ENCODE data around the gene GAS6.
"Not testable (repeated sequence)": the region's sequence is repeated elsewhere in the genome, so short reads cannot be mapped to it uniquely, and the experiment has no call there.

Gene GAS6

GRCh38 chr13:113863524-113864272 is at the start of gene GAS6:
Gene GAS6 (minus strand): TSS chr13:113864076. CDS start chr13:113863920, 156 bp downstream.
- Mint-ChIP-seq H3K9me3 (peaks cover 12% of the 10 kb centered on the region), H3K27me3 (ENCODE audit: low read depth) (peaks cover 58% of the 10 kb centered on the region), H3K4me3 (peak within 1 kb of the TSS; percentile 63), H3K4me1 (ENCODE audit: low read depth) (peaks cover 10% of the 10 kb centered on the region), H3K27ac (no peak within 1 kb of the TSS), H3K36me3 (ENCODE audit: low read depth) (no peaks in the 10 kb centered on the region)

GRCh38 chr13:113913408-113913807 is 49.5 kb upstream of the GAS6 start:
- H3K4me1 Mint-ChIP-seq (ENCODE audit: low read depth); H3K4me3 Mint-ChIP-seq; H3K27ac Mint-ChIP-seq; H3K36me3 Mint-ChIP-seq (ENCODE audit: low read depth); H3K9me3 Mint-ChIP-seq: not testable (repeated sequence)
- peaks cover 57% of the 10 kb centered on the region for H3K27me3 Mint-ChIP-seq (ENCODE audit: low read depth)

GRCh38 chr13:113912596-113912995 is 48.7 kb upstream of the GAS6 start:
- no peak overlapping the region for H3K27ac Mint-ChIP-seq
- peaks cover 64% of the 10 kb centered on the region for H3K27me3 Mint-ChIP-seq (ENCODE audit: low read depth)
- no peaks in the 10 kb centered on the region for H3K9me3 Mint-ChIP-seq
- no peaks in the 10 kb centered on the region for H3K36me3 Mint-ChIP-seq (ENCODE audit: low read depth)
- H3K4me3 Mint-ChIP-seq = no peak overlapping the region
- H3K4me1 Mint-ChIP-seq (ENCODE audit: low read depth) = no peaks in the 10 kb centered on the region

- Mint-ChIP-seq H3K36me3 (ENCODE audit: low read depth) (no peaks in the 10 kb centered on the region), H3K9me3 (no peaks in the 10 kb centered on the region), H3K27ac (no peak overlapping the region), H3K4me1 (ENCODE audit: low read depth) (no peaks in the 10 kb centered on the region), H3K27me3 (ENCODE audit: low read depth) (peaks cover 59% of the 10 kb centered on the region), H3K4me3 (no peak overlapping the region)
These were observed 44.0 kb upstream of the GAS6 start for GRCh38 chr13:113907635-113908617.

GRCh38 chr13:113906571-113906970 is 42.7 kb upstream of the GAS6 start:
- no peaks in the 10 kb centered on the region for H3K4me1 Mint-ChIP-seq (ENCODE audit: low read depth)
- no peak overlapping the region for H3K4me3 Mint-ChIP-seq
- no peak overlapping the region for H3K27ac Mint-ChIP-seq
- no peaks in the 10 kb centered on the region for H3K9me3 Mint-ChIP-seq
- no peaks in the 10 kb centered on the region for H3K36me3 Mint-ChIP-seq (ENCODE audit: low read depth)
- peaks cover 46% of the 10 kb centered on the region for H3K27me3 Mint-ChIP-seq (ENCODE audit: low read depth)

- H3K36me3 Mint-ChIP-seq (ENCODE audit: low read depth) = no peaks in the 10 kb centered on the region
- no peak overlapping the region for H3K4me3 Mint-ChIP-seq
- H3K27ac Mint-ChIP-seq = no peak overlapping the region
- H3K9me3 Mint-ChIP-seq = no peaks in the 10 kb centered on the region
- H3K27me3 Mint-ChIP-seq (ENCODE audit: low read depth) = peaks cover 40% of the 10 kb centered on the region
- no peaks in the 10 kb centered on the region for H3K4me1 Mint-ChIP-seq (ENCODE audit: low read depth)
These were observed 42.1 kb upstream of the GAS6 start for GRCh38 chr13:113905942-113906341.

- Mint-ChIP-seq H3K9me3 (no peaks in the 10 kb centered on the region), H3K4me1 (ENCODE audit: low read depth) (no peaks in the 10 kb centered on the region), H3K4me3 (no peak overlapping the region), H3K36me3 (ENCODE audit: low read depth) (no peaks in the 10 kb centered on the region), H3K27me3 (ENCODE audit: low read depth) (peaks cover 31% of the 10 kb centered on the region), H3K27ac (no peak overlapping the region)
These were observed 41.1 kb upstream of the GAS6 start for GRCh38 chr13:113905018-113905417.

GRCh38 chr13:113904411-113904810 is 40.5 kb upstream of the GAS6 start:
- Mint-ChIP-seq H3K36me3 (ENCODE audit: low read depth) (no peaks in the 10 kb centered on the region), H3K9me3 (no peaks in the 10 kb centered on the region), H3K4me3 (no peak overlapping the region), H3K4me1 (ENCODE audit: low read depth) (no peaks in the 10 kb centered on the region), H3K27ac (no peak overlapping the region), H3K27me3 (ENCODE audit: low read depth) (peaks cover 25% of the 10 kb centered on the region)

GRCh38 chr13:113903912-113904311 is 40.0 kb upstream of the GAS6 start:
- Mint-ChIP-seq H3K4me3 (no peak overlapping the region), H3K27ac (no peak overlapping the region), H3K36me3 (ENCODE audit: low read depth) (no peaks in the 10 kb centered on the region), H3K9me3 (no peaks in the 10 kb centered on the region), H3K27me3 (ENCODE audit: low read depth) (peaks cover 20% of the 10 kb centered on the region), H3K4me1 (ENCODE audit: low read depth) (no peaks in the 10 kb centered on the region)

GRCh38 chr13:113902986-113903775 is 39.3 kb upstream of the GAS6 start:
- Mint-ChIP-seq H3K9me3 (no peaks in the 10 kb centered on the region), H3K27ac (no peak overlapping the region), H3K4me3 (no peak overlapping the region), H3K36me3 (ENCODE audit: low read depth) (no peaks in the 10 kb centered on the region), H3K27me3 (ENCODE audit: low read depth) (peaks cover 13% of the 10 kb centered on the region), H3K4me1 (ENCODE audit: low read depth) (no peaks in the 10 kb centered on the region)

GRCh38 chr13:113902481-113902880 is 38.6 kb upstream of the GAS6 start:
- Mint-ChIP-seq H3K4me1 (ENCODE audit: low read depth) (no peaks in the 10 kb centered on the region), H3K4me3 (no peak overlapping the region), H3K9me3 (no peaks in the 10 kb centered on the region), H3K27ac (no peak overlapping the region), H3K27me3 (ENCODE audit: low read depth) (peaks cover 6% of the 10 kb centered on the region), H3K36me3 (ENCODE audit: low read depth) (no peaks in the 10 kb centered on the region)

- no peaks in the 10 kb centered on the region for H3K4me1 Mint-ChIP-seq (ENCODE audit: low read depth)
- H3K4me3 Mint-ChIP-seq = no peak overlapping the region
- H3K27ac Mint-ChIP-seq = no peak overlapping the region
- no peaks in the 10 kb centered on the region for H3K36me3 Mint-ChIP-seq (ENCODE audit: low read depth)
- H3K9me3 Mint-ChIP-seq = no peaks in the 10 kb centered on the region
- H3K27me3 Mint-ChIP-seq (ENCODE audit: low read depth) = peaks cover 3% of the 10 kb centered on the region
These were observed 37.8 kb upstream of the GAS6 start for GRCh38 chr13:113901642-113902041.

GRCh38 chr13:113901231-113901630 is 37.4 kb upstream of the GAS6 start:
- peaks cover 4% of the 10 kb centered on the region for H3K27me3 Mint-ChIP-seq (ENCODE audit: low read depth)
- H3K9me3 Mint-ChIP-seq = no peaks in the 10 kb centered on the region
- no peak overlapping the region for H3K27ac Mint-ChIP-seq
- no peak overlapping the region for H3K4me3 Mint-ChIP-seq
- H3K4me1 Mint-ChIP-seq (ENCODE audit: low read depth) = no peaks in the 10 kb centered on the region
- H3K36me3 Mint-ChIP-seq (ENCODE audit: low read depth) = no peaks in the 10 kb centered on the region

- H3K27ac Mint-ChIP-seq = no peak overlapping the region
- H3K4me1 Mint-ChIP-seq (ENCODE audit: low read depth) = no peaks in the 10 kb centered on the region
- H3K9me3 Mint-ChIP-seq = no peaks in the 10 kb centered on the region
- H3K4me3 Mint-ChIP-seq = no peak overlapping the region
- H3K36me3 Mint-ChIP-seq (ENCODE audit: low read depth) = no peaks in the 10 kb centered on the region
- peaks cover 9% of the 10 kb centered on the region for H3K27me3 Mint-ChIP-seq (ENCODE audit: low read depth)
These were observed 36.8 kb upstream of the GAS6 start for GRCh38 chr13:113900646-113901045.
